Osteoblast (primary cell): Measurements from ENCODE around the gene PADI3. TPM values are rescaled to one million over a fixed set of nuclear protein-coding genes. Genes with fewer than 3 reads are reported as not detected.

Experiments
- DNase-seq: peaks from one replicate; pipeline ENCODE4 v3.0.0; 2011; ENCODE audit warnings: low spot score, mixed read lengths; ENCODE audit not compliant: insufficient read length; ENCODE audit errors: missing footprints
- H2AFZ ChIP-seq: 2 replicates; pipeline ENCODE4 v1.6.0; 2011; ENCODE audit warnings: mild to moderate bottlenecking, low read length
- H3K27ac ChIP-seq: 2 replicates; pipeline ENCODE4 v1.5.1; 2011; ENCODE audit warnings: mild to moderate bottlenecking, low read depth, low read length, moderate library complexity
- H3K27me3 ChIP-seq: 2 replicates; pipeline ENCODE4 v1.6.0; 2012; ENCODE audit warnings: mild to moderate bottlenecking, control low read depth, inconsistent platforms, low read length, moderate library complexity; ENCODE audit not compliant: insufficient read depth
- H3K36me3 ChIP-seq: 2 replicates; pipeline ENCODE4 v1.5.1; 2011; ENCODE audit warnings: mild to moderate bottlenecking, low read length, control low read depth, moderate library complexity; ENCODE audit not compliant: insufficient read depth
- H3K4me1 ChIP-seq: 2 replicates; pipeline ENCODE4 v1.5.1; 2011; ENCODE audit warnings: mild to moderate bottlenecking, low read length, control low read depth, moderate library complexity; ENCODE audit not compliant: insufficient read depth
- H3K4me2 ChIP-seq: 2 replicates; pipeline ENCODE4 v1.6.0; 2011; ENCODE audit warnings: mild to moderate bottlenecking, low read length; ENCODE audit not compliant: insufficient read depth
- H3K4me3 ChIP-seq: fragments of 200-600 bp; sonication (generic); 3 replicates; pipeline ENCODE4 v1.5.1; 2012; ENCODE audit warnings: mild to moderate bottlenecking, low read length, inconsistent platforms; ENCODE audit not compliant: insufficient read depth
- H3K79me2 ChIP-seq: 2 replicates; pipeline ENCODE4 v1.6.0; 2012; ENCODE audit warnings: mild to moderate bottlenecking, low read length, control low read depth, inconsistent platforms; ENCODE audit not compliant: insufficient read depth
- H3K9me3 ChIP-seq: 2 replicates; pipeline ENCODE4 v1.5.1; 2011; ENCODE audit warnings: low read depth, low read length, control low read depth
- H4K20me1 ChIP-seq: 2 replicates; pipeline ENCODE4 v1.6.0; 2012; ENCODE audit warnings: mild to moderate bottlenecking, low read length, control low read depth; ENCODE audit not compliant: insufficient read depth
- total RNA-seq: library from RNA; depleted of rRNA; stranded (reverse); fragments of >200 nt; gene quantifications from 2 replicates; pipeline ENCODE4 v1.2.3, GENCODE V29; 2012
- TF ChIP-seq, protein P1 (sequence below): IDR thresholded peaks from 2 replicates; pipeline ENCODE4 v1.5.1; 2011; ENCODE audit warnings: mild to moderate bottlenecking, low read depth, low read length, moderate library complexity; ENCODE audit errors: extremely low read depth

Gene PADI3
- total RNA-seq, 1 donor: not detected

DNA sequence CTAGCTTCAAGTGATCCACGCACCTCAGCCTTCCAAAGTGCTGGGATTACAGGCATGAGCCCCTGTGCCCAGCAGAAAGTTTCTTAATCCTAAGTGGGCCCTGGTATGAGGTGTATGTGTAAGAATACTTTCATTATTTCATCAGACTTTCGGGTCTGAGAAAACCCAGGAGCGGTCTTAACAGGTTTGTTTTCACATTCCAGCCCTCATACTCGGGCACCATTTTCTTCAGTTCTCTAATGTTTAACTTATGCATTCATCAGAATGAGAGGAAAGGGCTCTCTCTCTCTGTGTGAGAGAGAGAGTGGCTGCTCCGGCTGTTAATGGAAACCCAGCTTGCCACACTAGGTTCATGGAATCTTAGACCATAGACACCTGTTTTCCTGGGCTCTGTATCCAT, 48.1 kb upstream of the PADI3 start:
- Histone ChIP-seq H2AFZ (peak overlapping the region; percentile 40), H3K4me3 (no peak overlapping the region), H3K27ac (no peak overlapping the region), H3K9me3 (no peaks in the 10 kb centered on the region), H3K4me2 (no peak overlapping the region), H3K36me3 (no peaks in the 10 kb centered on the region), H3K27me3 (no peaks in the 10 kb centered on the region), H4K20me1 (no peaks in the 10 kb centered on the region), H3K4me1 (peaks cover 9% of the 10 kb centered on the region), H3K79me2 (no peaks in the 10 kb centered on the region)
- TF ChIP-seq, protein P1, sequence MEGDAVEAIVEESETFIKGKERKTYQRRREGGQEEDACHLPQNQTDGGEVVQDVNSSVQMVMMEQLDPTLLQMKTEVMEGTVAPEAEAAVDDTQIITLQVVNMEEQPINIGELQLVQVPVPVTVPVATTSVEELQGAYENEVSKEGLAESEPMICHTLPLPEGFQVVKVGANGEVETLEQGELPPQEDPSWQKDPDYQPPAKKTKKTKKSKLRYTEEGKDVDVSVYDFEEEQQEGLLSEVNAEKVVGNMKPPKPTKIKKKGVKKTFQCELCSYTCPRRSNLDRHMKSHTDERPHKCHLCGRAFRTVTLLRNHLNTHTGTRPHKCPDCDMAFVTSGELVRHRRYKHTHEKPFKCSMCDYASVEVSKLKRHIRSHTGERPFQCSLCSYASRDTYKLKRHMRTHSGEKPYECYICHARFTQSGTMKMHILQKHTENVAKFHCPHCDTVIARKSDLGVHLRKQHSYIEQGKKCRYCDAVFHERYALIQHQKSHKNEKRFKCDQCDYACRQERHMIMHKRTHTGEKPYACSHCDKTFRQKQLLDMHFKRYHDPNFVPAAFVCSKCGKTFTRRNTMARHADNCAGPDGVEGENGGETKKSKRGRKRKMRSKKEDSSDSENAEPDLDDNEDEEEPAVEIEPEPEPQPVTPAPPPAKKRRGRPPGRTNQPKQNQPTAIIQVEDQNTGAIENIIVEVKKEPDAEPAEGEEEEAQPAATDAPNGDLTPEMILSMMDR: no peak
- no peak for DNase-seq

DNA sequence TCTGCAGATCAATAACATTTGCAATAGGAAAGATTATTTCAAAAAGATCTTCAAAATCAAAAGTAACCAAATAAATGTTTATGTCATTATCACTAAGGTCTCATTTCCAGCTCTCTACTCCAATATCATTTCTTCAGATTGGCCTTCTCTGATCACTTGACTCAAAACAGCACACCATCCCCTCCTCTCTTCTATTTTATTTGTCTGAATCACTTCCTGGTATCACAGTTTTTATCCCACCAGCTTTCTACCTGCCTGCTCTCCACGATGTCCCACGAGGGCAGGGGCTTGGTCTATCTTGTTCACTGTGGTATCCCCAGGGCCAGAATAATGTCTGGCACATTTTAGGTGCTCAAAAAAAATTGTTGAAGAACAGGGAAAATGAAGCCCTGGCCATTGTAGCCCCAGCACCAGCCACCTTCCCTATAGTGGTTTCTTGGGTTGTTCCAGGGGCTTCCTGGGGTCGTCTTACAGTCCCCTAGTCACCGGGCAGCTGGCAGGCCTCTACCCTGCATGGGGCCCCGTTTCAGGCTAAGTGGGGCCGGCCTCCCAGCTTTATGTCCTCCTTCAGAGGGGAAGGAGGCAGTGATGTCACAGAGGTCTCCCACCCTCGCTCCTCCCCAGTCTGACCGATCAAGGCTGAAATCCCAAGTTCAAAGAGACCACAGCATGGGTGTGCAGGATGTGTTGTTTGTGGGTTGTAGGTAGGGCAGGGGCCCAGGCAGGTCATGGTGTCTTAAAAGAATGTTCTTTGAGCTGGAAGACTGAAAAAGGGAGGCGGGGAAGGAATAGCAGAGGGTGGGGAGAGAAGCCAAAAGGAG, 47.5 kb upstream of the PADI3 start:
- Histone ChIP-seq H3K79me2 (no peaks in the 10 kb centered on the region), H3K4me3 (no peak overlapping the region), H3K27ac (no peak overlapping the region), H3K36me3 (no peaks in the 10 kb centered on the region), H3K9me3 (no peaks in the 10 kb centered on the region), H3K4me2 (no peak overlapping the region), H3K27me3 (no peaks in the 10 kb centered on the region), H3K4me1 (peaks cover 9% of the 10 kb centered on the region), H2AFZ (no peak overlapping the region), H4K20me1 (no peaks in the 10 kb centered on the region)
- TF ChIP-seq, protein P1: no peak
- DNase-seq: no peak

DNA sequence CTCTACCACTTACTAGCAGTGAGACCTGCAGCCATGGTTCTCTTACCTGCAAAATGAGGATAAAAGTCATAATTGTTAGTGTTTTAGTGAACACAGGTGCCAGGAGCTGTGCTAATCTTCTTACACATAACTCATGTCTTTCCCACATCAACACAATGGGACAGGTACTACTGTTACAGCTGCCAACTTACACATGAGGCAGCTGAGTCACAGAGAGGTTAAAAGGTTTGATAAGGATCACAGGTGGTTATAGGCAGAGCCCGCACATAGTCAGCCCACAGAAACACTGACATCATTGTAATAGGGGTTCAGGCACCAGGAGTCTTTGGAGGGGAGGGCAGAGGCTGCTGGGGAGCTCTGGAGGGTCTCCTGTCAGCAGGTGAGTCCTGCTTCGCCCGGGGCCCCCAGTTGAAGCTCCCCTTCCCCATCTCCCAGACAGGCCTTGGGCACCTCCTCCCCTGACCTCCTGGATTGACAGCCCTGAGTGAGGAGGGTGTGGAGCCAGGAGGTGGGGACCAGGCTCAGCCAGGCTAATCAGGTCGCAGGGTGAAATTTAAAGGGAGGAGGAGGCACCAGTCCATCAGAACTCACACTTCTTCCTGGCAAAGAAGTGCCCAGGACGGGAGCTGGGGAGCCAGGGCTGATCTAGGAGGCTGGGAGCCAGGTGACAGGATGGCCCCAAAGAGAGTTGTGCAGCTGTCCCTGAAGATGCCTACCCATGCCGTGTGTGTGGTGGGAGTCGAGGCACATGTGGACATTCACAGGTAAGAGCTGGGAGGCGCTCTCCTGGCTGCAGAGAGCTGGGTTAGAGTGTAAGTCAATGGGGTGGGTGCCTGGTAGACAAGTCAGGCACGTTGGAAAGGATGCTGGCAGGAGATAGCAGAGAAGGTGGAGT, 44.1 kb upstream of the PADI3 start, which contains the start of gene PADI1:
TSS of gene PADI1 (plus strand) at position 583 of the 895 bp plus-strand sequence. CDS start at position 673, 90 bp downstream.
- Histone ChIP-seq H3K4me3 (no peak within 1 kb of the TSS), H2AFZ (no peak within 1 kb of the TSS), H3K79me2 (no peaks in the 10 kb centered on the region), H3K36me3 (no peaks in the 10 kb centered on the region), H3K9me3 (no peaks in the 10 kb centered on the region), H3K4me2 (no peak within 1 kb of the TSS), H4K20me1 (no peaks in the 10 kb centered on the region), H3K4me1 (peaks cover 11% of the 10 kb centered on the region), H3K27me3 (no peaks in the 10 kb centered on the region), H3K27ac (no peak within 1 kb of the TSS)
- no peak for DNase-seq
- TF ChIP-seq, protein P1: no peak

DNA sequence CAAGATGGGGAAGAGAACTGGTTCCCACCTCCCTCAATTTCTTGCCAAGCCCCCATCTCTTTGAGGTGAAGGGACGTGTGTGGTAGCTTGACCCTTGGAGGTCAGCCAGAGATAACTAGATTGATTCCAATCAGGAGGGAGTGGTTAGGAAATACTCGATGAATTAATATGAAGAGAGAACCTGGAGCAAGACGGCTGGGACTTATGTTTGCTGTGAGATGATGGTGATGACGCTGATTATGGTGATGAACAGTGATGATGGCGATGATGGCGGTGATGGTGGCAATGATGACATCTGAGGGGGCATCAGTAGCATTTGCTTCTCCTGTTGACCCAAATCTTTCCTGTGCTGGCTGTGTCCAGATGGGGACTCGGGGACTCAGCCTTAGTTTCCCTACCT, 43.2 kb upstream of the PADI3 start:
- no peak overlapping the region for H2AFZ ChIP-seq
- no peaks in the 10 kb centered on the region for H3K9me3 ChIP-seq
- peak; percentile 85 for DNase-seq
- no peaks in the 10 kb centered on the region for H4K20me1 ChIP-seq
- no peak overlapping the region for H3K4me3 ChIP-seq
- H3K79me2 ChIP-seq: no peaks in the 10 kb centered on the region
- no peak overlapping the region for H3K27ac ChIP-seq
- no peaks in the 10 kb centered on the region for H3K36me3 ChIP-seq
- TF ChIP-seq, protein P1: no peak
- peaks cover 11% of the 10 kb centered on the region for H3K4me1 ChIP-seq
- H3K4me2 ChIP-seq: no peak overlapping the region
- H3K27me3 ChIP-seq: no peaks in the 10 kb centered on the region
